ENCODE results near the gene GRIP1.

DNA sequence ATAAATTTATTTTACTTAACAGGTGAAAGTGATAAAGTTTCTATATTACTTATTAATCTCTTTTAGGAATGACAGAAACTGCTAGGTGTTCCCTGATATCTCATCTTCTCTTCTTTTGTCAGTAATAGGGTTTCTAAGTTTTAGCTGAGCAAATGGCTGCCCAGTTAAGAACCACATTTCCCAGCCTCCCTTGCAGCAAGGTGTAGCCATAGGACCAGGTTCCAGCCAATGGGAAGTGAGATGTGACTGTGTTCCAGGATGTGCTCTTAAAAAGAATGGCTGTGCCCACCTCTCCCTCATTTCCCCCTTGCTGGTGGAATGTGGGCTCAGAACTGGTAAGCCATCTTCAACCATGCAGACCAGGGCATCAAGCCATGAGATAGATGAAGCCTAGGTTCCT lies 210.9 kb downstream of the GRIP1 start:
- TF ChIP-seq, protein P1, sequence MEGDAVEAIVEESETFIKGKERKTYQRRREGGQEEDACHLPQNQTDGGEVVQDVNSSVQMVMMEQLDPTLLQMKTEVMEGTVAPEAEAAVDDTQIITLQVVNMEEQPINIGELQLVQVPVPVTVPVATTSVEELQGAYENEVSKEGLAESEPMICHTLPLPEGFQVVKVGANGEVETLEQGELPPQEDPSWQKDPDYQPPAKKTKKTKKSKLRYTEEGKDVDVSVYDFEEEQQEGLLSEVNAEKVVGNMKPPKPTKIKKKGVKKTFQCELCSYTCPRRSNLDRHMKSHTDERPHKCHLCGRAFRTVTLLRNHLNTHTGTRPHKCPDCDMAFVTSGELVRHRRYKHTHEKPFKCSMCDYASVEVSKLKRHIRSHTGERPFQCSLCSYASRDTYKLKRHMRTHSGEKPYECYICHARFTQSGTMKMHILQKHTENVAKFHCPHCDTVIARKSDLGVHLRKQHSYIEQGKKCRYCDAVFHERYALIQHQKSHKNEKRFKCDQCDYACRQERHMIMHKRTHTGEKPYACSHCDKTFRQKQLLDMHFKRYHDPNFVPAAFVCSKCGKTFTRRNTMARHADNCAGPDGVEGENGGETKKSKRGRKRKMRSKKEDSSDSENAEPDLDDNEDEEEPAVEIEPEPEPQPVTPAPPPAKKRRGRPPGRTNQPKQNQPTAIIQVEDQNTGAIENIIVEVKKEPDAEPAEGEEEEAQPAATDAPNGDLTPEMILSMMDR (IDR thresholded peaks at IDR 0.05): no peak
- TF ChIP-seq POLR2A (IDR thresholded peaks at IDR 0.05): no peak
